ENCODE measurements around the gene AKAP1.

AKAP1 gene

DNA sequence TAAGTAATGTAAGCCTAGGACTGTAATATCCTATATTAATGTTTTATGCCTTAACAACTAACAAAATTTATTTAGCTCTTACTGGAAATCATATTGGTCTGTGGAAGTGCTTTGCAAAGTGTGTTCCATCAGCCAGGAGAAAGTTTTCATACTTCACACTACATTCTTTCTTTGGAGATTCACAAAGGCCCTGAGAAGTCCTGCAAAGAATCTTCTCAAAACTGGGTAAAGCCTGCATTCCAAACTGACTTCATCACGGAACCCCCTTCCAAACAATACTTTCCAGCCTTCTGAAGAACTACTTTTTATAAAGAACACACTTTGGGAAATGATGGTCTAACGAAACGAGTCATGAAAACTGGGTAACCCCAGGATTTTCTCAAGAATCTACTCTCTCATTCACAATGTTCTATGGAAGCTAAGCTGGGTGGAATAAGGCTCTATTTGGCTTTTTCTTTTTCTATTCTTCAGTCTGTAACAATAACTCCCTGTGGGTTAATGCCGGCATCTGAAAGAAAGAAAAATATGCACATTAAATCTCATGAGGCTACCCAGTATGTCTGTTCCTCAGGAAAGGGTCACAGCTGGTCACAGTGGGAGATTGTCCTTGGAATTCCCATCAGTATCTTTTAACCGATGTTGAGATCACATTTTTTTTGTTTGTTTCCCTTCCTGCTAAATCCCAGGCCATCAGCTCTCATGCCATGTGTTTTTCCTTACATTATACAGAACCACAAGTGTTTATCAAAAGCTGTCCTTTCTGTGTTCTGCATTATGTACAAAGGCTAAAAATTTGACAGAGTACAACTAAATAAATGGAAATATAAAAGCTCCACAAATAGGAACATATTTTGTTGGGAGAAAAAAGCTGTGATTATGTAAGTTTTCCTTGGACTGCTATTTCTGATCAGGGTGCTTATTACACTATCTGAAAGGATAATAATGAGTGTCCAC lies 12.8 kb upstream of the AKAP1 start:
- no peak for DNase-seq (ENCODE audit: extremely low spot score)
- ChIA-PET POLR2A (interaction anchor here (1.0 to 1.5 kb wide), 3 partner anchors 9 to 12 kb away, joined by 3 to 10 read pairs (median 4); partner anchors contain the start of gene AKAP1), CTCF (interaction anchor here (0.7 to 0.9 kb wide), 2 partner anchors 10 to 1142 kb away, joined by 3 read pairs; no protein-coding TSS in a partner anchor)
- TF ChIP-seq FOXM1 (IDR thresholded peaks at IDR 0.05; ENCODE audit: borderline replicate concordance), result no peak
- TF ChIP-seq FOXK2 (IDR thresholded peaks at IDR 0.05), result no peak
- TF ChIP-seq CTBP1 (IDR thresholded peaks at IDR 0.05; ENCODE audit: borderline replicate concordance), result no peak
- TF ChIP-seq ZNF384 (IDR thresholded peaks at IDR 0.05), result no peak
- no peak for TF ChIP-seq NFRKB (IDR thresholded peaks at IDR 0.05)
- no peak for TF ChIP-seq FOXA1 (IDR thresholded peaks at IDR 0.05)
- no peak for TF ChIP-seq BHLHE40 (IDR thresholded peaks at IDR 0.05; ENCODE audit: borderline replicate concordance)
- TF ChIP-seq SUZ12 (IDR thresholded peaks at IDR 0.05), result no peak
- TF ChIP-seq HDGF (IDR thresholded peaks at IDR 0.05; ENCODE audit: borderline replicate concordance), result no peak
- TF ChIP-seq ELF4 (IDR thresholded peaks at IDR 0.05), result no peak
- no peak for TF ChIP-seq LEF1 (IDR thresholded peaks at IDR 0.05; ENCODE audit: borderline replicate concordance)
- TF ChIP-seq, protein P1, sequence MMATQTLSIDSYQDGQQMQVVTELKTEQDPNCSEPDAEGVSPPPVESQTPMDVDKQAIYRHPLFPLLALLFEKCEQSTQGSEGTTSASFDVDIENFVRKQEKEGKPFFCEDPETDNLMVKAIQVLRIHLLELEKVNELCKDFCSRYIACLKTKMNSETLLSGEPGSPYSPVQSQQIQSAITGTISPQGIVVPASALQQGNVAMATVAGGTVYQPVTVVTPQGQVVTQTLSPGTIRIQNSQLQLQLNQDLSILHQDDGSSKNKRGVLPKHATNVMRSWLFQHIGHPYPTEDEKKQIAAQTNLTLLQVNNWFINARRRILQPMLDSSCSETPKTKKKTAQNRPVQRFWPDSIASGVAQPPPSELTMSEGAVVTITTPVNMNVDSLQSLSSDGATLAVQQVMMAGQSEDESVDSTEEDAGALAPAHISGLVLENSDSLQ (IDR thresholded peaks at IDR 0.05), result no peak
- no peak for TF ChIP-seq ARNT (IDR thresholded peaks at IDR 0.05)
- no peak for TF ChIP-seq SP1 (IDR thresholded peaks at IDR 0.05)
- TF ChIP-seq L3MBTL2 (conservative IDR thresholded peaks at IDR 0.05), result no peak
- TF ChIP-seq TARDBP (IDR thresholded peaks at IDR 0.05), result no peak

DNA sequence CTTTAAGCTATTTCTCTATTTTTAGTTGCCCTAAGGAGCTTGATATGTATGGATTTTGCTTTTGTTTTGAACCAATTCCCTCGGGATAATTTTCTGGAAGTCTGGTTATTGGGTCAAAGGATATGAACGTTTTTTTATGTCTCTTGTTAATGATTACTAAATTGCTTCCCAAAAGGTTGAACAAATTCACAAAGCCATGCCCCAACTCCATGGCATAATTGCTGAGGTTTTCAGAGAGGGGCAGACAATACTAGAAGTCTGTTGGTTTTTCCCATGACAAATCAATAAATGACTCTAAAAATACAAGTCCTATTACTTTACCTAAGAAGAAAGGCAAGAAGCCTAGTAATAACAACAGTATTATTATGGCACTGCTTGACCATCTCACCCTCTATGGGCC lies 11.4 kb upstream of the AKAP1 start:
- ChIA-PET POLR2A (interaction anchor here (1.3 to 1.5 kb wide), 2 partner anchors 9 to 11 kb away, joined by 4 to 10 read pairs; partner anchors contain the start of gene AKAP1), CTCF (interaction anchor here (0.9 kb wide), 1 partner anchor 9 kb away, joined by 3 read pairs; no protein-coding TSS in a partner anchor)
- TF ChIP-seq LEF1 (IDR thresholded peaks at IDR 0.05; ENCODE audit: borderline replicate concordance), result no peak
- no peak for TF ChIP-seq SP1 (IDR thresholded peaks at IDR 0.05)
- TF ChIP-seq, protein P1 (IDR thresholded peaks at IDR 0.05), result no peak
- no peak for TF ChIP-seq ELF4 (IDR thresholded peaks at IDR 0.05)
- TF ChIP-seq FOXA1 (IDR thresholded peaks at IDR 0.05), result no peak
- no peak for TF ChIP-seq HDGF (IDR thresholded peaks at IDR 0.05; ENCODE audit: borderline replicate concordance)
- no peak for TF ChIP-seq ZNF384 (IDR thresholded peaks at IDR 0.05)
- TF ChIP-seq ARNT (IDR thresholded peaks at IDR 0.05), result no peak
- TF ChIP-seq FOXK2 (IDR thresholded peaks at IDR 0.05), result no peak
- TF ChIP-seq CTBP1 (IDR thresholded peaks at IDR 0.05; ENCODE audit: borderline replicate concordance), result no peak
- TF ChIP-seq L3MBTL2 (conservative IDR thresholded peaks at IDR 0.05), result no peak
- TF ChIP-seq NFRKB (IDR thresholded peaks at IDR 0.05), result no peak
- TF ChIP-seq BHLHE40 (IDR thresholded peaks at IDR 0.05; ENCODE audit: borderline replicate concordance), result no peak
- no peak for DNase-seq (ENCODE audit: extremely low spot score)

- DNase-seq (ENCODE audit: extremely low spot score), result no peak
- ChIA-PET CTCF (interaction anchor here (1.3 kb wide), 1 partner anchor 65 kb away, joined by 4 read pairs; no protein-coding TSS in a partner anchor), POLR2A (interaction anchor here (1.0 kb wide), 1 partner anchor 10 kb away, joined by 5 read pairs; the partner anchor contains the start of gene AKAP1)
- no peak for TF ChIP-seq CTBP1 (IDR thresholded peaks at IDR 0.05; ENCODE audit: borderline replicate concordance)
- no peak for TF ChIP-seq BHLHE40 (IDR thresholded peaks at IDR 0.05; ENCODE audit: borderline replicate concordance)
- TF ChIP-seq, protein P1 (IDR thresholded peaks at IDR 0.05), result no peak
- no peak for TF ChIP-seq ZNF384 (IDR thresholded peaks at IDR 0.05)
- TF ChIP-seq NFRKB (IDR thresholded peaks at IDR 0.05), result no peak
- TF ChIP-seq ARNT (IDR thresholded peaks at IDR 0.05), result no peak
- TF ChIP-seq TARDBP (IDR thresholded peaks at IDR 0.05), result no peak
- TF ChIP-seq ELF4 (IDR thresholded peaks at IDR 0.05), result no peak
- no peak for TF ChIP-seq SP1 (IDR thresholded peaks at IDR 0.05)
- no peak for TF ChIP-seq HDGF (IDR thresholded peaks at IDR 0.05; ENCODE audit: borderline replicate concordance)
- no peak for TF ChIP-seq SUZ12 (IDR thresholded peaks at IDR 0.05)
- no peak for TF ChIP-seq L3MBTL2 (conservative IDR thresholded peaks at IDR 0.05)
- no peak for TF ChIP-seq FOXK2 (IDR thresholded peaks at IDR 0.05)
Observed at GRCh38 chr17:57075193-57075592, 9.9 kb upstream of the AKAP1 start.

- POLR2A ChIA-PET, result no interaction called here
- DNase-seq (ENCODE audit: extremely low spot score), result no peak
- TF ChIP-seq ZNF384 (IDR thresholded peaks at IDR 0.05) (no peak), HDGF (IDR thresholded peaks at IDR 0.05; ENCODE audit: borderline replicate concordance) (no peak), LEF1 (IDR thresholded peaks at IDR 0.05; ENCODE audit: borderline replicate concordance) (no peak), TARDBP (IDR thresholded peaks at IDR 0.05) (no peak)
- TF ChIP-seq, protein P1 (IDR thresholded peaks at IDR 0.05), result no peak
- CTCF ChIA-PET, result interaction anchor here (0.6 to 1.3 kb wide), 2 partner anchors 65 to 105 kb away, joined by 3 to 4 read pairs; no protein-coding TSS in a partner anchor
Observed at GRCh38 chr17:57075785-57076184, 9.3 kb upstream of the AKAP1 start.

- no peak for TF ChIP-seq TARDBP (IDR thresholded peaks at IDR 0.05)
- POLR2A ChIA-PET, result no interaction called here
- DNase-seq (ENCODE audit: extremely low spot score), result no peak
- CTCF ChIA-PET, result no interaction called here
Observed at GRCh38 chr17:57077000-57077399, 8.0 kb upstream of the AKAP1 start.

Measured in HEK293T (cell line).